GM10248 (cell line): Measurements from ENCODE around the gene WEE2.
"Not testable (repeated sequence)": the region's sequence is repeated elsewhere in the genome, so short reads cannot be mapped to it uniquely, and the experiment has no call there.

Source experiments
- CTCF ChIA-PET: fragments of 300-600 bp; sonication (Branson Sonifier 250); formaldehyde crosslinking; extraction: SDS; loops from one replicate; lab custom pipeline; 2021; ENCODE audit warnings: antibody characterized with exemption; lab: Yijun Ruan, JAX
- POLR2A ChIA-PET: fragments of 350-650 bp; sonication (Branson Sonifier 250); formaldehyde crosslinking; extraction: SDS; loops from one replicate; lab custom pipeline; 2020; ENCODE audit warnings: antibody characterized with exemption; lab: Yijun Ruan, JAX
- DNase-seq: peaks from one replicate; pipeline ENCODE4 v3.0.0; 2012; ENCODE audit errors: extremely low spot score
- CTCF ChIP-seq: IDR thresholded peaks from 2 replicates; pipeline ENCODE4 v1.5.1; 2012; ENCODE audit warnings: mild to moderate bottlenecking, low read depth; ENCODE audit errors: extremely low read depth, missing control alignments, control extremely low read depth

Gene WEE2

GRCh38 chr7:141686670-141687069 is 21.5 kb upstream of the WEE2 start:
- no peak for TF ChIP-seq CTCF
- ChIA-PET CTCF (interaction anchor here (0.9 to 1.6 kb wide), 4 partner anchors 9 to 40 kb away, joined by 3 to 5 read pairs (median 4); partner anchors contain the start of gene DENND11), POLR2A (no interaction called here)
- no peak for DNase-seq

DNA sequence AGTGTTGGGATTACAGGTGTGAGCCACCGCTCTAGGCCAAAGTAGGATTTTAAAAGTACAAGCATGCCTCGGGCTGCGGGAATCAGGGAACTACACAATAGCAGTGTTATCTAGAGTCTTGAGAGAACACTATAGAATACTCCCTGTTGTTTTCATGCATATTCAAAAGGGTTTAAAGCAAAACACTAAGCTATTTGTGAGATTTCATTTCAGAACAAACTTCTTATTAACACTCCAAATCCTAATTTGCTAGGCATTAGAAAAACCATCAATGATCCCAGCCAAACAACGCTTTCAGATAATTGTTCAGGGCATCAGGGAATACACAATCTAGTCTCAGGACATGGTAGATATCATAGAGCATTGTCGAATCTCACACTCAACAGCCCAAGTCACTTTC is 20.1 kb upstream of the WEE2 start:
- ChIA-PET POLR2A (interaction anchor here (0.6 to 0.7 kb wide), 2 partner anchors 10 to 73 kb away, joined by 4 read pairs; no protein-coding TSS in a partner anchor), CTCF (interaction anchor here (1.3 to 6.4 kb wide), 5 partner anchors 6 to 50 kb away, joined by 3 to 21 read pairs (median 5); partner anchors contain the start of gene SSBP1)

DNA sequence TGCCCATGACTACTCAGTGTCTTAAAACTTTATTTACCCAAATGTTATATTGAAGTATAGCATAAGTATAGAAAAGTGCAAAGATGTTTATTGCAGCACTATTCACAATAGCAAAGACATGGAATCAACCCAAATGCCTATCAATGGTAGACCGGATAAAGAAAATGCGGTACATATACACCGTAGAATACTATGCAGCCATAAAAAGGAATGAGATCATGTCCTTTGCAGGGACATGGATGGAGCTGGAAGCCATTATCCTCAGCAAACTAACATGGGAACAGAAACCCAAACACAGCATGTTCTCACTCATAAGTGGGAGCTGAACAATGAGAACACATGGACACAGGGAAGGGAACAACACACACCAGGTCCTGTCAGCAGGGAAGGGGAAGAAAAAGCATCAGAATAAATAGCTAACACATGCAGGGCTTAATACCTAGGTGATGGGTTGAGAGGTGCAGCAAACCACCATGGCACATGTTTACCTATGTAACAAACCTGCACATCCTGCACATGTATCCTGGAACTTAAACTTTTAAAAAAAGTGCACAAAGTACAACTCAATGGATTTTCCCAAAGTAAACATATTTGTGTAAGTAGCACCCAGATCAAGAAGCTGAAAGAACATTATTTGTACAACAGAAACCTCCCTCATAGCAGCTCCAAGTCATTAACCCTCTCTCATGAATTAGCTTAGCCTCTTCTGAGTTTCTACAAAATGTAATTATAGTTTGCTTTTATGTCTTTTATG is 18.9 kb upstream of the WEE2 start:
- ChIA-PET CTCF (interaction anchor here (0.9 to 6.4 kb wide), 6 partner anchors 8 to 49 kb away, joined by 3 to 21 read pairs (median 4); partner anchors contain the start of gene SSBP1), POLR2A (interaction anchor here (0.7 kb wide), 1 partner anchor 148 kb away, joined by 5 read pairs; no protein-coding TSS in a partner anchor)
- not testable (repeated sequence) for DNase-seq

More for the DNA sequence above, 20.1 kb upstream of the WEE2 start:
- no peak for TF ChIP-seq CTCF
- no peak for DNase-seq

DNA sequence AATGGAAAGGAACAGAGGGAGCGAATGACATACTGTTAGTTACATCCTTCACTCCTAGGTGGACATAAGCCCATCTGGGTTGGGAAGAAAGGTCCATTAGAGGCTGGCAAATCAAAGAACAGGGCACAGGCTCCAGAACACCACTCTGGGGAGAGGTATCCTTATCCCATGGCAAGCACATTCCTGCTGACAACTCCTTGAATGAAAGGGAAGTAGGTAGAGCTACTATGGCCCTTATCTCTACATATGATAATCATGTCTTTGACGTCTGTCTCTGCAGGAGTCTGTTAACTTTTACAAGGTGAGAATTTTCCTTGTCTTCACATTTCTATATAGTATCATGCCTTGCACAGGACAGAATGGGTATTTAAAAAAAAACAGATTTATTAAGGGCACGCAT is 16.6 kb upstream of the WEE2 start:
- POLR2A ChIA-PET, result no interaction called here
- no peak for DNase-seq
- no peak for TF ChIP-seq CTCF
- CTCF ChIA-PET, result interaction anchor here (6.4 kb wide), 1 partner anchor 10 kb away, joined by 21 read pairs; no protein-coding TSS in a partner anchor

GRCh38 chr7:141691961-141692360 is 16.2 kb upstream of the WEE2 start:
- no peak for DNase-seq
- no peak for TF ChIP-seq CTCF
- CTCF ChIA-PET, result interaction anchor here (6.4 kb wide), 1 partner anchor 10 kb away, joined by 21 read pairs; no protein-coding TSS in a partner anchor
- POLR2A ChIA-PET, result no interaction called here

DNA sequence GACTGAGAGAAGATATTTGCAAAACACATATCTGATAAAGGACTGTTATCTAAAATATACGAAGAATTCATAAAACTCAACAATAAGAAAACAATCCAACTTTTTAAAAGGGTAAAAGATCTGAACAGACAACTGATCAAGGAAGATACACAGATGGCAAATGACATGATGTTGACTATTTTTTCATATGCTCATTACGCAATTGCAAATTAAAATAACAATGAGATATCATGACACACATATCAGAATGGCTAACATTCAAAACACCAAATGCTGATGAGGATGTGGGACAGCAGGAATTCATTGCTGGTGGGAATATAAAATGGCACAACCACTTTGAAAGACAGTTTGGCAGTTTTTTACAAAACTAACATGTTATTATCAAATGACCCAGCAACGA is 15.1 kb upstream of the WEE2 start:
- DNase-seq, result no peak
- TF ChIP-seq CTCF, result no peak
- ChIA-PET CTCF (interaction anchor here (1.2 to 6.4 kb wide), 3 partner anchors 11 to 89 kb away, joined by 3 to 21 read pairs (median 4); partner anchors contain the start of gene SSBP1), POLR2A (no interaction called here)
